ENCODE data around the gene GNG3. TPM values are rescaled to one million over a fixed set of nuclear protein-coding genes. Genes with fewer than 3 reads are reported as not detected.
A peak's percentile ranks its signal among the peaks of the same experiment; 100 is the strongest.
"Not testable (repeated sequence)": the region's sequence is repeated elsewhere in the genome, so short reads cannot be mapped to it uniquely, and the experiment has no call there.

Gene GNG3
- total RNA-seq, 1 experiment from 2014 or later = not detected

GRCh38 chr11:62693624-62694023 lies 13.9 kb upstream of the GNG3 start:
- ChIA-PET POLR2A (interaction anchor here (2.0 kb wide), 1 partner anchor 29 kb away, joined by 6 read pairs; the partner anchor contains the start of genes C11orf98 and CSKMT), RAD21 (ENCODE audit: low non-redundant PET in 1 of 2, low total read pairs in 2 of 2, uncharacterized antibody in 2 of 2, unreplicated experiment in 2 of 2) (interaction anchor here in 1 of 2 experiments (0.7 kb wide), 1 partner anchor 95 kb away, joined by 3 read pairs; no protein-coding TSS in a partner anchor), CTCF (interaction anchor here (0.8 to 3.7 kb wide), 4 partner anchors 9 to 299 kb away, joined by 4 to 15 read pairs (median 7); no protein-coding TSS in a partner anchor)
- not testable (repeated sequence) for ATAC-seq; BruUV-seq (replicated peaks); H3K79me2 ChIP-seq (ENCODE audit: insufficient read depth, low read length); DNase-seq (ENCODE audit: low read depth, low spot score); H4K20me1 ChIP-seq (ENCODE audit: insufficient read depth); H3K9me2 ChIP-seq (ENCODE audit: insufficient read depth); H3K27me3 ChIP-seq (ENCODE audit: insufficient read depth, low read length); H2AFZ ChIP-seq (ENCODE audit: low read depth, low read length, poor library complexity, severe bottlenecking); H3K4me2 ChIP-seq (ENCODE audit: low read length); H3K9me3 ChIP-seq (ENCODE audit: control insufficient read depth in 1 of 2, insufficient read depth in 1 of 2, low read depth in 1 of 2, low read length in 2 of 2); H3K9ac ChIP-seq (ENCODE audit: low read length); H3K4me3 ChIP-seq (replicated peaks in 1 of 2; ENCODE audit: low read depth in 1 of 2, low read length in 2 of 2); H3K27ac ChIP-seq (ENCODE audit: low read depth, low read length); H3K4me1 ChIP-seq (ENCODE audit: control insufficient read depth in 1 of 2, insufficient read depth in 2 of 2, low read length in 2 of 2)
- peaks cover 19 to 30% of the 10 kb centered on the region in 2 experiments; a peak in 3 of 4 replicates for H3K36me3 ChIP-seq (ENCODE audit: control insufficient read depth in 1 of 2, insufficient read depth in 2 of 2, low read length in 2 of 2)
- intact Hi-C loops (cut with micrococcal nuclease) = loop anchor here (2.0 to 5.0 kb wide), 2 partner anchors 13 to 296 kb away; no protein-coding TSS in a partner anchor

- H4K20me1 ChIP-seq (ENCODE audit: insufficient read depth) = no peaks in the 10 kb centered on the region
- no peak overlapping the region for H3K4me2 ChIP-seq (ENCODE audit: low read length)
- H3K9me2 ChIP-seq (ENCODE audit: insufficient read depth) = no peaks in the 10 kb centered on the region
- no peaks in the 10 kb centered on the region for H3K9me3 ChIP-seq (ENCODE audit: control insufficient read depth in 1 of 2, insufficient read depth in 1 of 2, low read depth in 1 of 2, low read length in 2 of 2)
- peaks cover 19 to 30% of the 10 kb centered on the region in 2 experiments; a peak in 3 of 4 replicates for H3K36me3 ChIP-seq (ENCODE audit: control insufficient read depth in 1 of 2, insufficient read depth in 2 of 2, low read length in 2 of 2)
- H3K4me1 ChIP-seq (ENCODE audit: control insufficient read depth in 1 of 2, insufficient read depth in 2 of 2, low read length in 2 of 2) = no peaks in the 10 kb centered on the region
- ATAC-seq (peak; percentile 90), DNase-seq (ENCODE audit: low read depth, low spot score) (peak; percentile 72)
- H3K9ac ChIP-seq (ENCODE audit: low read length) = no peak overlapping the region
- BruUV-seq (replicated peaks) = no TSS peak
- RAD21 ChIA-PET (ENCODE audit: low non-redundant PET in 1 of 2, low total read pairs in 2 of 2, uncharacterized antibody in 2 of 2, unreplicated experiment in 2 of 2) = no interaction called here
- POLR2A ChIA-PET = interaction anchor here (1.7 to 2.0 kb wide), 2 partner anchors 26 to 30 kb away, joined by 3 to 6 read pairs; partner anchors contain the start of genes C11orf98 and CSKMT
- H3K79me2 ChIP-seq (ENCODE audit: insufficient read depth, low read length) = no peaks in the 10 kb centered on the region
- H3K27me3 ChIP-seq (ENCODE audit: insufficient read depth, low read length) = no peaks in the 10 kb centered on the region
- CTCF ChIA-PET = interaction anchor here (0.6 to 3.7 kb wide), 8 partner anchors 8 to 300 kb away, joined by 3 to 15 read pairs (median 4); partner anchors contain the start of gene TUT1
- TF ChIP-seq FOSL1 (IDR thresholded peaks at IDR 0.05; ENCODE audit: low read depth) (no peak), CTCF (IDR thresholded peaks at IDR 0.05 in 2 of 3, conservative IDR thresholded peaks at IDR 0.05 in 1 of 3; ENCODE audit: borderline replicate concordance in 1 of 3, insufficient read depth in 1 of 3, low read depth in 2 of 3, low read length in 2 of 3) (peak; percentile 86 to 88 (median 87); a peak in 5 of 6 replicates), EZH2 (IDR thresholded peaks at IDR 0.05) (no peak), ATF3 (IDR thresholded peaks at IDR 0.05) (no peak), RAD21 (IDR thresholded peaks at IDR 0.05; ENCODE audit: low read depth) (peak; percentile 80), CBX3 (IDR thresholded peaks at IDR 0.05; ENCODE audit: low read depth) (no peak), POLR2A (IDR thresholded peaks at IDR 0.05; ENCODE audit: borderline replicate concordance, extremely low read depth, insufficient read depth, insufficient read length) (no peak), POLR2AphosphoS5 (IDR thresholded peaks at IDR 0.05; ENCODE audit: low read depth, low read length) (0 out of 2 replicates have a peak, but pooled peaks have one; percentile 23), CEBPB (IDR thresholded peaks at IDR 0.05; ENCODE audit: low read depth) (no peak)
- no peak overlapping the region for H2AFZ ChIP-seq (ENCODE audit: low read depth, low read length, poor library complexity, severe bottlenecking)
- no peak overlapping the region for H3K4me3 ChIP-seq (replicated peaks in 1 of 2; ENCODE audit: low read depth in 1 of 2, low read length in 2 of 2)
- H3K27ac ChIP-seq (ENCODE audit: low read depth, low read length) = peak overlapping the region; percentile 56
- intact Hi-C loops (cut with micrococcal nuclease) = loop anchor here (2.0 to 5.0 kb wide), 2 partner anchors 14 to 297 kb away; no protein-coding TSS in a partner anchor
Measured at GRCh38 chr11:62694455-62695167, 12.9 kb upstream of the GNG3 start.

Measured in HCT116 (cell line).